WERI-Rb-1 (cell line): Measurements from ENCODE around the gene PXN.
"Not testable (repeated sequence)": the region's sequence is repeated elsewhere in the genome, so short reads cannot be mapped to it uniquely, and the experiment has no call there.

Source experiments
- DNase-seq: peaks from one replicate; pipeline ENCODE4 v3.0.0-alpha.2; 2020
- H3K27ac ChIP-seq: fragments of 250-450 bp; sonication (Bioruptor Pico); 2 replicates; pipeline ENCODE4 v1.5.1; 2020; ENCODE audit warnings: mild to moderate bottlenecking, moderate library complexity
- H3K27me3 ChIP-seq: fragments of 250-450 bp; sonication (Bioruptor Pico); 2 replicates; pipeline ENCODE4 v1.5.1; 2021; ENCODE audit warnings: mild to moderate bottlenecking, low read depth, moderate library complexity; ENCODE audit not compliant: insufficient read depth, severe bottlenecking
- H3K36me3 ChIP-seq: fragments of 250-450 bp; sonication (Bioruptor Pico); 2 replicates; pipeline ENCODE4 v1.5.1; 2020; ENCODE audit warnings: mild to moderate bottlenecking, moderate library complexity
- H3K4me3 ChIP-seq: 2 replicates; pipeline ENCODE4 v1.5.1; 2011; ENCODE audit warnings: low read depth, mild to moderate bottlenecking, control low read depth, low read length
- H3K9me3 ChIP-seq: fragments of 250-450 bp; sonication (Bioruptor Pico); 2 replicates; pipeline ENCODE4 v1.5.1; 2021; ENCODE audit warnings: mild to moderate bottlenecking, moderate library complexity; ENCODE audit not compliant: severe bottlenecking
- CTCF ChIP-seq: IDR thresholded peaks from 2 replicates; pipeline ENCODE4 v1.5.1; 2011; ENCODE audit warnings: low read depth, mild to moderate bottlenecking, control low read depth, inconsistent platforms, low read length

The PXN gene

GRCh38 chr12:120259418-120260202, 5.9 kb downstream of the PXN start:
- H3K36me3 ChIP-seq = no peaks in the 10 kb centered on the region
- H3K4me3 ChIP-seq = no peak overlapping the region
- DNase-seq = no peak
- no peaks in the 10 kb centered on the region for H3K27me3 ChIP-seq
- no peaks in the 10 kb centered on the region for H3K9me3 ChIP-seq
- TF ChIP-seq CTCF = no peak
- H3K27ac ChIP-seq = no peak overlapping the region

- Histone ChIP-seq H3K4me3 (no peak overlapping the region), H3K27ac (no peak overlapping the region), H3K9me3 (no peaks in the 10 kb centered on the region), H3K27me3 (no peaks in the 10 kb centered on the region), H3K36me3 (no peaks in the 10 kb centered on the region)
- no peak for TF ChIP-seq CTCF
- DNase-seq = no peak
These were observed 7.1 kb downstream of the PXN start for GRCh38 chr12:120258323-120258896.

GRCh38 chr12:120257041-120257821, 8.3 kb downstream of the PXN start:
- H3K27me3 ChIP-seq = no peaks in the 10 kb centered on the region
- no peaks in the 10 kb centered on the region for H3K36me3 ChIP-seq
- H3K27ac ChIP-seq = no peak overlapping the region
- no peak for TF ChIP-seq CTCF
- no peak overlapping the region for H3K4me3 ChIP-seq
- no peaks in the 10 kb centered on the region for H3K9me3 ChIP-seq
- DNase-seq = no peak

- TF ChIP-seq CTCF = no peak
- DNase-seq = no peak
- Histone ChIP-seq H3K4me3 (no peak overlapping the region), H3K36me3 (no peaks in the 10 kb centered on the region), H3K27me3 (no peaks in the 10 kb centered on the region), H3K9me3 (no peaks in the 10 kb centered on the region), H3K27ac (no peak overlapping the region)
These were observed 10.7 kb downstream of the PXN start for GRCh38 chr12:120254809-120255208.

- H3K36me3 ChIP-seq, H3K27me3 ChIP-seq, H3K9me3 ChIP-seq, DNase-seq, H3K4me3 ChIP-seq, H3K27ac ChIP-seq: not testable (repeated sequence)
These were observed 12.2 kb downstream of the PXN start for GRCh38 chr12:120253313-120253712.
